ENCODE data around the gene GABRB2. TPM values are rescaled to one million over a fixed set of nuclear protein-coding genes. Genes with fewer than 3 reads are reported as not detected.

GABRB2 gene
- total RNA-seq, 4 donors from 2014 or later, result 3.1 to 3.2 (median 3.2) TPM; not detected in 1

GRCh38 chr5:161481922-161482321, 64.6 kb downstream of the GABRB2 start:
- H3K4me1 ChIP-seq, result no peaks in the 10 kb centered on the region

GRCh38 chr5:161471211-161471950, 75.1 kb downstream of the GABRB2 start:
- DNase-seq, result no peak
- H3K36me3 ChIP-seq, result no peaks in the 10 kb centered on the region
- H3K4me3 ChIP-seq, result no peak overlapping the region
- no peaks in the 10 kb centered on the region for H3K27me3 ChIP-seq
- TF ChIP-seq POLR2A (IDR thresholded peaks at IDR 0.05), result no peak
- H3K9me3 ChIP-seq, result peaks cover 0 to 6% (median 0%) of the 10 kb centered on the region in 4 donors
- no peak overlapping the region for H3K27ac ChIP-seq
- no peaks in the 10 kb centered on the region for H3K4me1 ChIP-seq

More at GRCh38 chr5:161481922-161482321, 64.6 kb downstream of the GABRB2 start:
- DNase-seq, result no peak
- H3K27me3 ChIP-seq, result no peaks in the 10 kb centered on the region
- TF ChIP-seq POLR2A (IDR thresholded peaks at IDR 0.05) (no peak), CTCF (IDR thresholded peaks at IDR 0.05) (no peak)
- H3K27ac ChIP-seq, result no peak overlapping the region
- no peak overlapping the region for H3K4me3 ChIP-seq
- H3K36me3 ChIP-seq, result no peaks in the 10 kb centered on the region
- no peaks in the 10 kb centered on the region for H3K9me3 ChIP-seq

GRCh38 chr5:161467703-161468102, 78.8 kb downstream of the GABRB2 start:
- TF ChIP-seq CTCF (IDR thresholded peaks at IDR 0.05) (no peak), POLR2A (IDR thresholded peaks at IDR 0.05) (no peak)
- no peak overlapping the region for H3K4me3 ChIP-seq
- no peak overlapping the region for H3K27ac ChIP-seq

GRCh38 chr5:161460741-161461140, 85.8 kb downstream of the GABRB2 start:
- H3K4me3 ChIP-seq, result no peak overlapping the region
- no peak overlapping the region for H3K27ac ChIP-seq
- no peak for TF ChIP-seq CTCF (IDR thresholded peaks at IDR 0.05)
- no peak for TF ChIP-seq POLR2A (IDR thresholded peaks at IDR 0.05)
- no peaks in the 10 kb centered on the region for H3K27me3 ChIP-seq
- H3K4me1 ChIP-seq, result no peaks in the 10 kb centered on the region
- DNase-seq, result no peak
- H3K9me3 ChIP-seq, result no peaks in the 10 kb centered on the region
- no peaks in the 10 kb centered on the region for H3K36me3 ChIP-seq

More at GRCh38 chr5:161467703-161468102, 78.8 kb downstream of the GABRB2 start:
- no peaks in the 10 kb centered on the region for H3K4me1 ChIP-seq
- H3K36me3 ChIP-seq, result no peaks in the 10 kb centered on the region
- H3K27me3 ChIP-seq, result no peaks in the 10 kb centered on the region
- DNase-seq, result no peak
- no peaks in the 10 kb centered on the region for H3K9me3 ChIP-seq

- Histone ChIP-seq H3K27ac (no peak overlapping the region), H3K4me1 (no peaks in the 10 kb centered on the region), H3K9me3 (no peaks in the 10 kb centered on the region), H3K4me3 (no peak overlapping the region), H3K27me3 (no peaks in the 10 kb centered on the region), H3K36me3 (no peaks in the 10 kb centered on the region)
- DNase-seq, result no peak
- TF ChIP-seq CTCF (IDR thresholded peaks at IDR 0.05), result no peak
- no peak for TF ChIP-seq POLR2A (IDR thresholded peaks at IDR 0.05)
Observed at GRCh38 chr5:161446655-161447054, 99.9 kb downstream of the GABRB2 start.

GRCh38 chr5:161442471-161442870, 104.1 kb downstream of the GABRB2 start:
- Histone ChIP-seq H3K36me3 (no peaks in the 10 kb centered on the region), H3K27me3 (no peaks in the 10 kb centered on the region), H3K27ac (no peak overlapping the region), H3K4me1 (no peaks in the 10 kb centered on the region), H3K9me3 (no peaks in the 10 kb centered on the region), H3K4me3 (no peak overlapping the region)
- no peak for TF ChIP-seq CTCF (IDR thresholded peaks at IDR 0.05)
- no peak for TF ChIP-seq POLR2A (IDR thresholded peaks at IDR 0.05)
- DNase-seq, result no peak

Measured in Peyer's patch (tissue), 4 donors.